GM12891 (cell line): Measurements from ENCODE around the gene ABCA2.

ENCODE experiments used
- POLR2A ChIP-seq: IDR thresholded peaks from 2 replicates; pipeline ENCODE4 v1.6.1; 2011; ENCODE audit warnings: low read depth, low read length, control low read depth
- POLR2AphosphoS5 ChIP-seq: IDR thresholded peaks from 2 replicates; pipeline ENCODE4 v1.6.1; 2011; ENCODE audit warnings: low read depth, low read length, control low read depth

- TF ChIP-seq POLR2A (no peak), POLR2AphosphoS5 (no peak)
Observed at GRCh38 chr9:136969774-136970173, 58.3 kb downstream of the ABCA2 start.
